Measurements from ENCODE around the gene HERC4. TPM values are rescaled to one million over a fixed set of nuclear protein-coding genes. Genes with fewer than 3 reads are reported as not detected.
A peak's percentile ranks its signal among the peaks of the same experiment; 100 is the strongest.

HERC4 gene
- total and polyA plus RNA-seq, 9 of the 15 experiments (the other 6 are each of a cell fraction or from before 2014, with no cell fraction given), result 12.5 to 33.5 (median 22.8) TPM

- TF ChIP-seq RCOR1 (IDR thresholded peaks at IDR 0.05; ENCODE audit: borderline replicate concordance in 1 of 2, low read depth in 2 of 2, low read length in 2 of 2) (peak in 1 of 2 experiments; percentile 65; a peak in 1 of 4 replicates), ETV1 (tag; conservative IDR thresholded peaks at IDR 0.05; ENCODE audit: low read depth) (peak; percentile 67), CREB1 (IDR thresholded peaks at IDR 0.05) (peak; percentile 23), CREB1 (CRISPR knock-in tag; IDR thresholded peaks at IDR 0.05) (no peak; the same call in 1 of the 2 replicates), ZNF224 (CRISPR knock-in tag; IDR thresholded peaks at IDR 0.05) (no peak), EHMT2 (IDR thresholded peaks at IDR 0.05) (no peak), NCOR1 (IDR thresholded peaks at IDR 0.05) (no peak), IRF1 (CRISPR knock-in tag; IDR thresholded peaks at IDR 0.05; ENCODE audit: borderline replicate concordance) (no peak), ZBTB12 (CRISPR knock-in tag; IDR thresholded peaks at IDR 0.05) (no peak), MYBL2 (IDR thresholded peaks at IDR 0.05; ENCODE audit: low read depth) (no peak), MYBL2 (CRISPR knock-in tag; IDR thresholded peaks at IDR 0.05; ENCODE audit: borderline replicate concordance) (no peak), CBFB (CRISPR knock-in tag; IDR thresholded peaks at IDR 0.05) (0 out of 2 replicates have a peak, but pooled peaks have one; percentile 54), BRD9 (IDR thresholded peaks at IDR 0.05; ENCODE audit: low read depth, partially characterized antibody) (no peak), LCOR (CRISPR knock-in tag; IDR thresholded peaks at IDR 0.05) (no peak; the same call in 1 of the 2 replicates), NONO (IDR thresholded peaks at IDR 0.05; ENCODE audit: low read depth in 2 of 2, low read length in 1 of 2) (peak in 1 of 2 experiments; percentile 89; a peak in 1 of 4 replicates), DMBX1 (CRISPR knock-in tag; IDR thresholded peaks at IDR 0.05; ENCODE audit: borderline replicate concordance) (no peak), ZNF24 (IDR thresholded peaks at IDR 0.05) (no peak), ZNF586 (CRISPR knock-in tag; conservative IDR thresholded peaks at IDR 0.05) (no peak), ZFP30 (CRISPR knock-in tag; IDR thresholded peaks at IDR 0.05; ENCODE audit: borderline replicate concordance) (no peak), ZNF12 (CRISPR knock-in tag; IDR thresholded peaks at IDR 0.05) (peak; percentile 82; the same call in 1 of the 2 replicates), RBM15 (IDR thresholded peaks at IDR 0.05; ENCODE audit: insufficient read depth, low read length) (no peak), NKRF (IDR thresholded peaks at IDR 0.05; ENCODE audit: borderline replicate concordance) (peak; percentile 63; the same call in 1 of the 2 replicates), ETV6 (IDR thresholded peaks at IDR 0.05; ENCODE audit: borderline replicate concordance in 1 of 2, low read depth in 2 of 2, low read length in 1 of 2) (no peak), ETV6 (CRISPR knock-in tag; IDR thresholded peaks at IDR 0.05; ENCODE audit: borderline replicate concordance) (no peak), NCOA4 (IDR thresholded peaks at IDR 0.05; ENCODE audit: partially characterized antibody) (no peak)
Observed at GRCh38 chr10:68074775-68075549, at the start of gene HERC4 (continued).
